IPS-NIHi7 (cell line): ENCODE data around the gene HOXA6.

Experiments used
- DNase-seq: peaks from one replicate; pipeline ENCODE4 v3.0.0; 2012; ENCODE audit warnings: mixed read lengths; ENCODE audit errors: extremely low spot score

HOXA6 gene

DNA sequence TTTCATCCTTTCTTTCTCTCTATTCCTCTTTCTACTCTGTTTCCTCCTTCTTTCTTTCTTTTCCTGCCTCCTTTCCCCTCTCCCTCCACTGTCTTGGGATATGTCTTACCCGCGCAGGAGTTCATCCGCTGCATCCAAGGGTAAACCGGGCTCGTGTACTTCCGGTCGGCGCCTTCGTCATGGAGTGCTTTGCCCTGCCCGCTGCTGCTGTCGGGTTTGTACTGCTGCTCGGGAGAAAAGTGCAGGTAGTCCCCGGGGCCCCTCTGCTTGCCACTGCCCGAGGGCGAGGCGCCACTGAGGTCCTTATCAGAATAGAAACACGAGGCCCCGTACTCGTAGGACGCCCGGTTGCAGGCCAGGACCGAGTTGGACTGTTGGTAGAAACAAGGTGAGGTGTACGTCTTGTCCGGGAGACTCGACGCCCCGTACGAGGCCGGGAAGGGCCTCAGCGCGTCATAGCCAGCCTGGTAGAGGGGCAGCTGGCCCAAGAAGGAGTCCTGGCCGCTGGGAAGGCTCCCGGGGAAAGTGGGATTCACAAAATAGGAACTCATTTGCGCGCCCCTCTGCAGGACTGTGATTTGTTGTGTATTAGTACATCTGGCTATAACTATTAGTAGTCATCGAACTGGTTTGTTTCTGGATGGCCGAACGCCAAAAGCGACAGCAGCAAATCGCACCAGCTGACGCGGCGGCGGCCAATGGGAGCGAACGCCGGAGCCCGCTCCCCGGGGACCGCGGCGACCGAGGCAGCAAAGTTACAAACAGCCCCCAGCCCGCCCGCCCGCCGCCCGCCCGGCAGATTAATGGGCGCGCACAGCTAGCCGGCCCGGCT lies at the start of gene HOXA6:
TSS of gene HOXA6 (minus strand) at position 576 of the 832 bp plus-strand sequence. CDS start at position 551, 25 bp downstream.
- no peak for DNase-seq

DNA sequence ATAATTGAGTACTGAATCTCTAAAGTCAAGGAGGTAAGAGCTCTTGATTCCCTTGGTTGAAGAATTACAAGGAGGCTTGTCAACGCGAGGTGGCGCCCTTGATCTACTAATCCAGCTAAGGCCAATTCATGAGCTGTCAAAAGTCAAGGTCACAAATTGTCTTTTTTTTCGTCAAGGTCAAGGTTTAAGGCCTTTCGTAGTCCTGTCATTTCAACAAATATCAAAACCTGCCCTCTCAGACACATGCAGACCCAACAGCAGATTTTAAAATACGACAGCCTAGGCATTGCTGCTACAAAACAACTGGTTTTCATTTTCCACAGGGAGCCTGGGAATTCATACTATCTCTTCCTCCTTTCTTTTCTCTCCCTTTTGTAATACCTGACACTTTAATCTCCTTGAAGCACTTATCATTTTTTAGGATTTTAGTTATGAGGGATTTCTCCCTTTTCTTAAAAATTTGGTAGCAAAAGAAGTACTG lies 48.8 kb upstream of the HOXA6 start:
- no peak for DNase-seq

DNA sequence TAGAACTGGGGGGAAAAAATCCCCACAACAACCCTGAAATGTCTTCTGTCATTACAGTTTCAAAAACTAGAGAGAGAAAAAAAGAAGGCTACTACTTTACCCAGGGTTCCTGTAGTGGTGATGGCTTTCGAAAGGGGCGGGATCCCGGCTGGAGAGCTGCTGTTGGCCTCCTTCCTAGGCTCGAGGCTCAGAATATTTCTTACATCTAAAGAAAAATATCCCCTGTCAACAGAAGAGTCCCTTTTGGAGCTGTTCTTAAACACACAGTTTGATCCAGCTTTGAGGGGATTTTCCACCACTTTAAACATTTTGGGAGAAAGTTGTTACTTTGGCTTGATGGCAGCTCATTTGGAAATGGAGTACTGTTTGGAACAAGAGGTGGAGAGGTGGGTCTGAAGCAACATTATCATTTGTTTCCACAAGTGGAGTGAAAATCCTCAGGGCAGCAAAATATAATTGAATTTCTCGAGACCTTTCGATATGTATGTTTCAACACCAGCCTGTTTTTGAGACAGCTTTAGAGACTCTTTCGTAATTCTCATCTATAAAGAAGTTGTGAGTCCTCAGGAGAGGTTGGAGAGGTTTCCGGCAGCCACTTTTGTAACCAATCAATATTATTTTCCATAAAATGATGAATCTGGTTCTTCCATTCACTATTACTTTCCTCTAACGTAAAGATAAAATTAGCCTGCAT lies 47.3 kb upstream of the HOXA6 start:
- DNase-seq, result no peak

DNA sequence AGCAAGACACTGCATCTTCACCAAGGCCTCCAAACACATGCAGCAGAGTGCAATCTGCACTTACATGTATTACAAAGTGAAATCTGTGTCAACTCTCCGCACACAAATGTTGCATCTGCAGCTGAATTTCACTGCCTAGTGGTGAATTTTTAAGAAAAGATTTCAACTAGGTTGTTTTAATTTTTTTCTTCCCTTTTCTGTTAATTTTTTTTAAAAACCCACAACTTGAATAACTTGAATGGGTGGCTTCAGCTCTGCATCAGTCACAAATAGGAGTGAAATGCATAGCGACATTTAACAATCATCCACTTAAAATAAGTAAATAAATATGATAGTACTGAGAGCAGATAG lies 46.4 kb upstream of the HOXA6 start:
- DNase-seq, result no peak

DNA sequence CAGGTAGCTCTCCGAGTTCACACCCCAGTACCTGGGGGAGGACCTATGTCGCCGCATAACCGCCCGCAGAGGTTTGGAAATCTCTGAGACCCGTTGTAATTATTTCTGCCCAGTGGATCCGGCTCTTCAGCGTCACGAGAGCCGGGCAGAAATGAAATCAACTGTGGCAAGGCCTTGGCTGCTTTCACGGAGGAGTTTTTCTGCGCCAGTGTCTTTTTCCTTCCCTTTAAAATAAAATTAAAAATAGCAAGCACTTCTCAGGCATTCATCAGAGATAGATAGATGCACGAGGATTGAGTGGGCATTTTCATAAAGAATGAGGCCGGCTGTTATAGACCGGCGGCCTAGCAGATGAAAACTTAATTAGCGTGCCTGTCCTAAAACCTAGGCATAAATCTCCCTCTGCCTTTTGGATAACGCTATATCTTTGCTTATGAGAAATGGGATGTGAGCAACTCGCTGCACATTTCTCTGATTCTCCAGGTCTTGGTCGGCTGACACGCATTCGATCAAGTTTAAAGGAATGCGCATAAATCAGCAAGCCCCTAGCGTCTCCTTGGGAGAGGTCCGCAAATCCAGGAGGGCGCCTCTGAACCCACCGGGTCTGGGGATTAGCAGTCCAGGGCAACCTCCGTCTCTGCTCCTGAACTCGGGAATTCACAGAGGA lies 45.9 kb upstream of the HOXA6 start:
- no peak for DNase-seq

DNA sequence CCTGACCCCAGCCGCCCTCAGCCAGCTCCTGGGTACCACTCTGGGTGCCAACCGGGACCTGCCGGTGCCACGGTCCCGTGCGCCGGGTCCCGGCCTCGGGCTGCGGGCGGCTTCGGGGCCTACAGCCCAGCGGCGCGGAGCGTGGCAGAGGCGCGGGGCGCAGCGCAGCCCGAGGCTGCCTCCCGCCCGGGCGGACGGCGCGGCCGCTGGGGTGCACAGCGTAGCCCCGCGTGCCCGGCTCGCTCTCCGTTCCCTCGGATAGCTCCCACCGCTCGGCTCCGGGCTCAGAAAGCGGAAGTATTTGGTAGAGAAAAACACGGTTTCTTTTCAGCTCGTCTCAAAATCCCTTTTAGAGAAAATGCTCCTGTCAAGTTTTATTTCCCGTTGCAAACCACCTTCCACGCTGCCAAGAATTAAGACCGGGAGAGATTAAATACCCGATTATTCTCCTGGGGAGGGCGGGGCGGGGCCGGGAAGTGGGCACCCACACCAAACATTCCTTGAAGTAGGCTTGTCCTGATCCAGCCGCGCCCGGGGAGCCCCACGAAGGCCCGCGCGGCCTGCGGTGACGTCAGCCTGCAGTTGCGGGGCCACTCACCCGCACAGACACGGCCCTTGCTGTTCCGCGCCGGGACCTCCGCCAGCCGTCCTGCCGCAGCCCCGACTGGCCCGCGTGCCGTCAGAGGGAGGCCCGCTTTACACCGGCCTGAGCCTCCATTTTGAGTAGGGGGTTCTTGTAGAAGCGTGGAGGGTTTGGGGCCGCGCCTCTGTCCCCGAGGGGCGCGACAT lies 45.2 kb upstream of the HOXA6 start:
- DNase-seq, result no peak

DNA sequence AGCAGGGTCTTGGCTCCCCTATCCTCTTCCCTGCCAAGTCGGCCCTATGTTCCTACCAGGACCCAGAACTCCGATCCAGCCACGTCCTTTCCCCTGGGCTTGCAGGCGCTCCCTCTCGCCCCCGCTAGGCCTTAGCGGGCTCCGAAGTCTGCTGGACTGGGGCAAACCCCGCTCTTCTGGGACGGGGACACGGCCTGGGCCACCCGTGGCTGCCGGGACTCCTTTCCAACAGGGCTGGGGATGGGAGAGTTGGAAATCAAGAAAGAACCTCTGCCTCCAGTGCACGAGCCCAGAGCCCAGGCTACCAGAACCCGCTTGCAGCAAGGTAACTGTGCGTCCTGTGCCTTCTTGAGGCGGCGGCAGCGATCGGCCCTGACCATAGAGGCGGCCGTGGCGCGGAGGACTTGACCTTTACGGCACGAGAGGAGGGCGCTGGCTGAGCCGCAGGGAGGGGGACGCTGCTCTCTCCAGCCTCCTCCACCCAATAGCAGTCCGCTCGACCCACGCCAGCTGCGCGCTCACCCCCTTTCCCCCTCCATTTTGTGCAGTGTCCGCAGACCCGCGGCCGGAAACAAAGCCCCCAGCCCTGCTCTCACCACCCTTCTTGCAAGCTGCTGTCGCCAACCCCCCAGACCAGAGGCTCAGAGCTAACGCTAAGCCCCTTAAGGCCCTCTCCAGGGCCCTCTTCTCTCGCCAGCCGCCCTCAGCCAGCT lies 44.4 kb upstream of the HOXA6 start:
- no peak for DNase-seq

DNA sequence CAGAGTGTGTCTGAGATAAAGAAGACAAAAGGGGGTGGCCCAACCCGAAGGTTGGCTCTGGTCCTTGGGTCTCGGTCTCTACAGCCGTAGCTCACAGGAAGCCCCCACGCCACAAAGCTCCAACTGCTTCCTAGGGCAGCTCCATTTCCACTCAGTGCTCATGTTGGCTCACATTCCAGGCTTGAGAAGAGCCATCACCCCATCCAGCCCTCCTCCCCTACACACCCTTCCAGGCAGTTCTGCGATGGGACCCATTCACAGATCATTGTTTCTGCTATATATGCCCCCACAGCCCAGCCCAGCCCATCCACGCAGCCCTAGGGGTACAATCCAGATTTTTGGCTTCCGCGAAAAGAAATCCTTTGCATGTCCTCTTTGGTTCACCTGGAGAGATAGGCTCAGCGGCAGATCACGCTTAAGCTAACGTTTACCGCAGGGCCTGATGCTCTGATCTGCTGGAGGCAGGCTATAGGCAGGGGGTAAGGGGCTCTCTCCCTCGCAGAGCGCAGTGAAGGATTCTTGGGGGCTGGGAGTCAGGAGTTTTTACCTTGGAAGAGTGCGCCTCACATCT lies 43.7 kb upstream of the HOXA6 start:
- no peak for DNase-seq

DNA sequence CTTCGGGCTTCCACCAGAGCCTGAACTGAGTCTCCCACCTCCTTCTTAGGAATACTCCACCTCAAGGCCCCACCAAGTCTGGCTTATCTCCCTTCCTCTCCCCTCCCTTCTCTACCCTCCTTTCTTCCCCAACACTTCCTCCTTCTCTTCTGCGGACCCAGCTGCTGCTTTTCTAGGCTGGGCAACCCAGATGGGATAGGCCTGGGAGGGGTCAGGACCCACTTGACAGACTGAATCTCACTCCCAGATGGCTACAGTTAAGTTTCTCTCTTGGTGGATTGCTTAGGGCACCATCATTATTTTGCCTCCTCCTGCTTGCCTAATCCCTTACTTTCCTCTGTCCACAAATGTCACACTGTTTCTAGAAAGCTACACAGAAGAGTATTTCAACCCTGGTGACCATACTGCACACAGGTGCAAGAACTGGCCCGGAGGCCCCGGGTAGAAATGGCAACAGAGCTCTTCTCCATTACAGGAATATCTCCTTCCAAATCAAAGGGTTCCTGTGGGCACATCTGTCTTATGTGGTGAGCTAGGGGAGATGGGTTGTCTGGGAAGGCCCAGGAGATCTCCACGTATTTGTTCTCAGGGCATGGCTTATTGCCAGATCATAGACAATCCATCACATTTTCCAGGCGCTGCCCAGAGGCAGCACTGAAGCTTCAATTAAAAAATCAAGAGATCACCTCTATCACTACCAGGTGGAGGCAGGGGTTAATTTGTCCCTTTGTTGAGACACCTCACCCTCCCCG lies 42.6 kb upstream of the HOXA6 start:
- no peak for DNase-seq

DNA sequence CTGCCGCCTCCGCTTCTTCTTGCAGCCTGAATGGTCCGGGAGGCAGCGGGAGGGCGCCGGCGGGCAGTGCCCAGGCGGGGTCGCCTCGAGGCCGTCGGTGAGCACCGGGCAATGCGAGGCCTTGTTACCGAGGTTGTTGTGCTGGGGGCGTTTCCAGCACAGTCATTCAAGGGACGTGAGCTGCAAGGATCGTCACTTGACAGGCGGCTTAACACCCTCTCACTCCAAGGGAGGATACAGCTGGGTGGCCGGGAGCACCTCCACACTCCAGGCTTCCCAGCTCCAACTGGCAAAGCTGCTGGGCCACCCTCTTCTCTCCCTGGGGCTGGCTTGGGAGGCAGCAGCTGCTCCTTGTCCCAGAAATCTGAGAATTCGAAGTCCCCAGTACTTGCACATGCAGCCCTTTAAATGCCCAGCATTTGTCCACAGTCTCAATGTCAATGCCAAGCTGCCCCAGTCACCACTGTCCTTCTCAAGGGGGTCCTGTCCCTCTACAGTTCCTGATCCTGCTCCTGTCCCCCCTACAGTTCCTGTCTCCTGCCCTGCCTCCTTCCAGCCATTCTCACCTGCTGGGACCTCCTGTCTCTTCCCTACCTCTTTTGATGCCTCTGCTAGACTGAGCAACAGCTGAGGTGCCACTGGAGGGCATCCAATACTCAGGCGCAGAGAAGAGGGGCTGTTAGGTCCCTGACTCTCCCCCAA lies 41.9 kb upstream of the HOXA6 start:
- DNase-seq, result no peak

DNA sequence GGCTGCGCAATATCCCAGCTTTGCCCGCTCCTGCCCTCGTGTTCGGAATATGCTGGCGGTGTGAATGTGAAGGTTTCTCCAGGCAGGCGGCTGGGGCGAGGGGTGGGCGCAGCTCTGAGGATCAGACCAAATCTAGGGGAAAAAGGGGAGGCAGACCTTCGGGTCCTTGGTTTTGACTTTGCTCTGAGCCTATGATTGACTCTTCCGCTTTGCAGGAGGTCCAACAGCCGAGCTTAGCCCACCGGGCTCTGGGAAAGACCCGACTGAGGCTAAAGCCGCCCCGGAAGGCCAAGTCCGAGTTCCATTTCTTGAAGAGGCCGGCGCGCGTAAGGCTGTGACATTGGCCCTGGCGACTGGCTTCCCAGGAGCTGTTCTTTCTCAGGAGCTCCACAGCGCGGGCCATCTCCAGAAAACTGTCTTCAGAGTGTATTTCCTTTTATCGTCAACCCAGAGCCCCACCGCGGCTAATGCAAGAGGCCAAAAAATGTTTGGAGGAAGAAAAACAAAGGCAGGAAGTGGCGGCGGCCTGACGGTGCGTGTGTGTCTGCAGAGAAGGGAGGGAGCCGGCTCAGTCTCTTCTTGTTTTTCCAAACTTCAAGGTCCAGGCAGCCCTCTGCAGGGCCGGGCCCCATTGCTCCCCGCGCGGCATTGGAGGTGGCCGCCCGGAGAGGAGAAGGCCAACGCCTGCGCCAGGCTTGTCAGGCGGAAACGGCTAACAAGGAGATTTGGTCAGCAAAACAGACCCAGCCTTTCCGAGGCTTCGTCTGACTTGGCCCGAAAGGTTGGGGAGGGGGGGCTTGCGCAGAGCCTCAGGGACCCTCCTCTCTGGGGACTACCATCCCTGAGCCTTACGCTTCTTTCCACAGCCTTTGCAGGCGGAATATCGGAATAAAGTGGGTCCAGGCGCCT lies 41.1 kb upstream of the HOXA6 start:
- DNase-seq, result no peak

DNA sequence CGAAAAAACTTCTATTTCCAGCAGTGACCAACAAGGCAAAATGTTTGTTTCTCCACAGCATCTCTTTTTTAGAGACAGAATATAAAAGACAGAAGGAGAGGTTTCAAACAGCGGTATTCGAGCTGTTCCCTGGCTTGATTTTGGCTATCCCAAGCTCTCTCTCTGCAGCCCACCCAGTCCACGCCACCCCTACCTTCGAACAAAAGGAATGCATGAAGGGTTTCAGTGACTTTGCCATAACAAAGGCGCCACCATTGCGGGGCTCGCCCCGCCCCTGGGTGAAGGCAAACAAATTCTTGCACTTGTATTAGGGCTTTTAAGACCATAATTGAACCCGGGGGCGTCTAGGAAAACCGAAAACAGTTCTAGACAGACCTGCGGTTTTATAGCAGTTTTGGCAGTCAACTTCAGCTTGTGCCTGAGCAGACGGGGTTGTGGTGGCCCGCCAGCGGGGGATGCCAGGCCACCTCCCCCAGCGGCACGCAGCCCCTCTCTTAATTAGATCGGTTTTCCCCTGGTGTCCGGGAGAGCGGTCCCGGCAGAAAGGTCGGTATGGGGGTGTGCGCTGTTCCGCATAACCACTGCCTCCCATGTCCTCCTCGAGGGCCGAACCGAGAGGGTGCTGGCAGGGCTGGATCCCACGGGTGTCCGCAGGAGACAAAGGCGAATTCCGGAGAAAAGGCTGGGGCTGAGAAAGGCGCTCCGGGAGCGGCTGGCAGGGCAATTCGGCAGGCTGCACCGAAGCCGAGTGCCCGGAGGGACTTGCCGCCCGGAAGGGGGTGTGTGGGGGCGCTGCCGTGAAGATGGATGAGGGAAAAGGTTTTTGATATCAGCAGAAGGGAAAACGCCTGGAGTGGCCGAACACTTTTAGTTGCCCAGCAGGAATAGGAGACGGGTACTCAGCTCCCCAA lies 40.2 kb upstream of the HOXA6 start:
- no peak for DNase-seq

DNA sequence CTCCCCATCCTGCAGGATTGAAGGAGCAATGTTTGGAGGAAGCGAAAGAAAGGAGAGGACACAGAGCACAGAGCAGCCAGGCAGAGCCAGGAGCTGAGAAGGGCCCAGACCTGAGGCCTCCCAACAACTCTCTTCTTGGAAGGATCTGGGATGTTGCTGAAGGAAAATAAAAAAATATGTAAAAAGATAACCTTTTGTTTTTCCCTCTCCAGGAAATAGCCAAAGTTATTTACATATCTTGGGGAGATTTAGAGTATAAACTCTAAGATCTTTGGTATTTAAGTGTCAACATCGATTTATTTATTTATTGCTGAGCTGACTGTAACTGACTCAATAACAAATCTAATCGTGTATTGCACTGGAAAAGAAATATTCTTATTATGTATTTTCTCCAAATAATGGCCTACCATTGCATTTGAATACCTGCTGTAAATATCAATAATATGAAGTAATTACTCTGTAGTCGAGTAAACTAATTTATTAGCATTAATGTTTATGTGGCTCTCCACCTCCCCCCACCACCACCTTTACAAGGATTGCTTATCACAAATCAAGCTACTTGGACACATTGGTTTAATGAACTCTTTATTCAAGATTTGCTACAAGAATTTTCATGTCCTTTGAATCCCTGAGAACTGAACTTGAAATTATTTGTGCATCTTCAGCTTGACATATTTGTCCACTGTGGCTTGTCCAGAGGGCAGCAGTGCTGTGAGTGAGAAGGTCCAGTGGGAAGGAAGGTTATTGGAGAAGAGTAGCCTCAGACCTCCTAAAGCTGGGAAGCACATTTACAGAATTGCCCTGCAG lies 39.3 kb upstream of the HOXA6 start:
- no peak for DNase-seq

DNA sequence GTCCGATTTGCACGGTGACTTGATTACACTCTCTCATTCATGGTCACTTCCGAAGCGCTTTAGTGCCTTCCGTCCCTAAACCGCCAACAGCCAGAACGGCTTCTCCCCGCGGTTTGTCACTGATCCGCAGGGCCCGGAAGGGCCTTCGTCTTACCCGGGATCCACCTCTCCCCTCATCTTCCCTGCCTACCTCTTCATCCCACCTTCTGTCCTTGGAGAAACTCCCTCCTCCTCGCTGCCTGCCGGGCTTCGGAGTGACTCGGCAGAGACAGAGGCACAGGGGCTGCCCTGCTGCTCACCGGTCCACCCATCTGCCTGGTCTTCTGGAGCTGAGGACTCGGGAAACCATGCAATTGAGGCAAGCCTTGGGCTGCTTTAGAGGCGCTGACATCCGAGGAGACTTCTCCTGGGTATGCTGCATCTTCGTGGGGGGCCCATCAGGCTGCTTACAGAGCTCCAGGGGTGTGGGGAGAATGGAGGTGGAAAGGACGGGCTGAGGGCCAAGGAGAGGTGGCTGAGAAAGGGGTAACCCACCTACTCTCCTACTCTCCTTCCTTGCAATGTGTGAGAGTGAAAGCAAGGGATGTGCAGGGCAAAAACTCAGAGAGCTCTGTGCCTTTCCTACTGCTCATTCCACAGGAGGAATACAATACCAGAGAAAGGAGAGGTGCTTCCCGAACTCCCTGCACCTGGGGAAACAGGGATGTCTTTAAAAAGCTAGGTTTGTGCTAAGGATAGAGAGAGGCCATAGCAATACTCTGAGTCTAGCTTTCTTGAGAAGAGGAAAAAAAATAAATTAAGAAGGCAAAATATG lies 38.5 kb upstream of the HOXA6 start:
- no peak for DNase-seq

DNA sequence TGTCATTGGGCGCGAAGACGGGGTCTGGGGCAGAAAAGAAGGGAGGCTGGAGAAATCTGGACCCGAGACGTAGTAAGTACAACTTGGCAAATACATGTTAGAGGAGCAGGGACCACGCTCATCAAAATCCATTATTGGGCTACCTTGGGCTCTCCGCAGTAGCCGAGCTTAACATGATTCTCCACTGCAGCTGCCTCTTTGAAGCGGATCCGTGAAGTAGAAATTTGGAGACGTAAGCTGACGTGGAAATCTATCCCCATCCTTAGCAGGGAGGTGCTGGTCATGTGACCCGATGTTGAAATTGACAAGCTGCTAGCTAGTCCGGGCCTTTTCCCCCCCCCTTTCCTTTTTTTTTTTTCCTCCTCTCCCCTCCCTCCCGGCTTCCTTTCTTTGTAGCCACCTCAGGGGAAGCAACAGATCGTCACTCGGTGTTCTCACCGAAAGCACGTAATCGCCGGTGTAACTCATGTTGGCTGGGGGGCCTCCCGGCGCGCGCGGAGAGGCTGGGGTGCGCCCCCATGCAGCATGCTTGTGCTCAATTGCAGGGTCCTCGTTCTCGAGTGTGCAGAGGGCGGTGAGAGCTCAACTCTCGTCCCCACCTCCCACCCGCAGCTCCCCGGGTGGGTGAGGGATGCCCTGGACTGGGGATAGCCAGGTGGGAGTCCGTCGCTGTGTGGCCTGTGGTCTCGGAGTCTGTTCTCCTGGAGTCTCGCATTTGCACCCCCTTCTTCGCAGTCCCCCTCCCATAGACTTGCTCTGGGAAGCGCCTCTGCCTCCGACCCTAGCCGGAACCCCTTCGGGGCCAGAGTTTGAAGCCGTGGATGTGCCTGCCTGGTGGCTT lies 37.7 kb upstream of the HOXA6 start, which contains the start of gene HOXA11:
TSS of gene HOXA11 (minus strand) at position 220 of the 841 bp plus-strand sequence. CDS start at position 132, 88 bp downstream.
- DNase-seq, result no peak
